Measurements from ENCODE around the gene FAM236B.
"Not testable (repeated sequence)": the region's sequence is repeated elsewhere in the genome, so short reads cannot be mapped to it uniquely, and the experiment has no call there.

The FAM236B gene

GRCh38 chrX:72782560-72782959 lies at the start of gene FAM236B:
Gene FAM236B, minus strand, starts transcription at chrX:72782660. Its CDS starts 100 bp downstream, at chrX:72782560.
- not testable (repeated sequence) for DNase-seq

- not testable (repeated sequence) for DNase-seq
Measured at GRCh38 chrX:72830701-72831100, 48.2 kb upstream of the FAM236B start.

GRCh38 chrX:72808110-72808509 lies 25.6 kb upstream of the FAM236B start, which contains the start of gene FAM236D:
Gene FAM236D, minus strand, starts transcription at chrX:72808210. Its CDS starts 100 bp downstream, at chrX:72808110.
- not testable (repeated sequence) for DNase-seq

GRCh38 chrX:72790390-72790789 lies 7.9 kb upstream of the FAM236B start:
- not testable (repeated sequence) for DNase-seq

- DNase-seq: not testable (repeated sequence)
Measured at GRCh38 chrX:72788142-72788541, 5.7 kb upstream of the FAM236B start.

GRCh38 chrX:72783964-72784363 lies 1.5 kb upstream of the FAM236B start:
- not testable (repeated sequence) for DNase-seq

GRCh38 chrX:72783365-72783936 lies 991 bp upstream of the FAM236B start:
- not testable (repeated sequence) for DNase-seq

- DNase-seq: not testable (repeated sequence)
Measured at GRCh38 chrX:72778146-72778545, 4.3 kb downstream of the FAM236B start.

GRCh38 chrX:72777467-72777790 lies 5.0 kb downstream of the FAM236B start:
- not testable (repeated sequence) for DNase-seq

GRCh38 chrX:72776653-72777466 lies 5.6 kb downstream of the FAM236B start, which contains the start of gene DMRTC1B:
Gene DMRTC1B, plus strand, starts transcription at chrX:72776890. Its CDS starts 68,246 bp downstream, at chrX:72845136.
- DNase-seq: not testable (repeated sequence)

- not testable (repeated sequence) for DNase-seq
Measured at GRCh38 chrX:72760454-72760853, 22.0 kb downstream of the FAM236B start.

GRCh38 chrX:72748545-72748944 lies 33.9 kb downstream of the FAM236B start:
- DNase-seq: not testable (repeated sequence)

- not testable (repeated sequence) for DNase-seq
Measured at GRCh38 chrX:72745546-72745945, 36.9 kb downstream of the FAM236B start.

GRCh38 chrX:72735561-72735960 lies 46.9 kb downstream of the FAM236B start:
- no peak for DNase-seq

- DNase-seq: not testable (repeated sequence)
Measured at GRCh38 chrX:72733636-72734035, 48.8 kb downstream of the FAM236B start.
